ENCODE results near the gene STPG4.

STPG4 gene

GRCh38 chr2:47076586-47077441, 78.3 kb downstream of the STPG4 start:
- H3K27ac ChIP-seq = no peak overlapping the region
- TF ChIP-seq ZFX (IDR thresholded peaks at IDR 0.05) (no peak), CTCF (conservative IDR thresholded peaks at IDR 0.05) (no peak)

GRCh38 chr2:47076126-47076506, 79.0 kb downstream of the STPG4 start:
- H3K27ac ChIP-seq = no peak overlapping the region
- TF ChIP-seq CTCF (conservative IDR thresholded peaks at IDR 0.05) = no peak
- no peak for TF ChIP-seq ZFX (IDR thresholded peaks at IDR 0.05)

- TF ChIP-seq CTCF (conservative IDR thresholded peaks at IDR 0.05) (no peak), ZFX (IDR thresholded peaks at IDR 0.05) (no peak)
- no peak overlapping the region for H3K27ac ChIP-seq
Observed at GRCh38 chr2:47075361-47076125, 79.6 kb downstream of the STPG4 start.

GRCh38 chr2:47074691-47075090, 80.4 kb downstream of the STPG4 start:
- TF ChIP-seq ZFX (IDR thresholded peaks at IDR 0.05) = no peak
- TF ChIP-seq CTCF (conservative IDR thresholded peaks at IDR 0.05) = no peak
- H3K27ac ChIP-seq = no peak overlapping the region

- H3K27ac ChIP-seq = no peak overlapping the region
- TF ChIP-seq ZFX (IDR thresholded peaks at IDR 0.05) (no peak), CTCF (conservative IDR thresholded peaks at IDR 0.05) (no peak)
Observed at GRCh38 chr2:47073641-47074040, 81.5 kb downstream of the STPG4 start.

GRCh38 chr2:47073217-47073616, 81.9 kb downstream of the STPG4 start:
- no peak overlapping the region for H3K27ac ChIP-seq
- TF ChIP-seq CTCF (conservative IDR thresholded peaks at IDR 0.05) = no peak
- TF ChIP-seq ZFX (IDR thresholded peaks at IDR 0.05) = no peak

- TF ChIP-seq CTCF (conservative IDR thresholded peaks at IDR 0.05) = no peak
- TF ChIP-seq ZFX (IDR thresholded peaks at IDR 0.05) = no peak
- H3K27ac ChIP-seq = no peak overlapping the region
Observed at GRCh38 chr2:47072728-47073191, 82.3 kb downstream of the STPG4 start.
